Panc1 (cell line): ENCODE data around the gene GMDS. TPM values are rescaled to one million over a fixed set of nuclear protein-coding genes. Genes with fewer than 3 reads are reported as not detected.

Experiments
- ATAC-seq: fragments of 200-7000 bp; cut with Tn5 transposase; 2 replicates; pipeline ENCODE4 v1.9.1; 2020; ENCODE audit warnings: mild to moderate bottlenecking, moderate library complexity
- BruUV-seq: library from RNA; stranded (reverse); fragments of 400-500 nt; replicated peaks from 2 replicates; lab custom pipeline; 2021; lab: Mats Ljungman, UMichigan
- CTCF ChIA-PET: fragments of 300-600 bp; sonication (Branson Sonifier 250); formaldehyde crosslinking; loops from one replicate; lab custom pipeline; 2022; ENCODE audit warnings: antibody characterized with exemption; lab: Charles Lee
- POLR2A ChIA-PET: fragments of 300-600 bp; sonication (Branson Sonifier 250); formaldehyde crosslinking; loops from one replicate; lab custom pipeline; 2022; ENCODE audit warnings: antibody characterized with exemption; lab: Charles Lee
- DNase-seq: peaks from one replicate; pipeline ENCODE4 v3.0.0-alpha.2; 2010; ENCODE audit warnings: low read depth, low spot score
- H3K27ac ChIP-seq: 2 replicates; pipeline ENCODE4 v1.5.1; 2011; ENCODE audit warnings: mild to moderate bottlenecking, low read length, inconsistent platforms
- H3K27me3 ChIP-seq: fragments of 200-500 bp; sonication (Bioruptor generic); 2 replicates; pipeline ENCODE4 v1.6.0; 2014; ENCODE audit warnings: low read length, inconsistent platforms; ENCODE audit not compliant: control insufficient read depth, insufficient read depth
- H3K36me3 ChIP-seq: fragments of 200-500 bp; sonication (Bioruptor generic); 2 replicates; pipeline ENCODE4 v1.5.1; 2014; ENCODE audit warnings: inconsistent platforms, mild to moderate bottlenecking, low read length, moderate library complexity; ENCODE audit not compliant: control insufficient read depth, insufficient read depth
- H3K4me1 ChIP-seq: 2 replicates; pipeline ENCODE4 v1.5.1; 2011; ENCODE audit warnings: inconsistent platforms, mild to moderate bottlenecking, low read length, moderate library complexity; ENCODE audit not compliant: control insufficient read depth, insufficient read depth
- H3K4me3 ChIP-seq, 2 experiments: 2 replicates each; pipeline ENCODE4 v1.5.1; 2011 to 2012; ENCODE audit warnings: low read depth in 2 of 2, low read length in 2 of 2, mild to moderate bottlenecking in 2 of 2, inconsistent platforms in 1 of 2, moderate library complexity in 1 of 2
- H3K9me3 ChIP-seq: fragments of 200-500 bp; sonication (Bioruptor generic); 2 replicates; pipeline ENCODE4 v1.5.1; 2014; ENCODE audit warnings: low read depth, mild to moderate bottlenecking, inconsistent platforms, low read length, moderate library complexity; ENCODE audit not compliant: control insufficient read depth, insufficient read depth
- POLR2AphosphoS5 ChIP-seq: IDR thresholded peaks from 2 replicates; pipeline ENCODE4 v1.6.1; 2012; ENCODE audit warnings: mild to moderate bottlenecking, low read depth, low read length, moderate library complexity
- SIN3A ChIP-seq: IDR thresholded peaks from 2 replicates; pipeline ENCODE4 v1.6.1; 2012; ENCODE audit warnings: low read depth, mild to moderate bottlenecking, low read length, moderate library complexity, borderline replicate concordance; ENCODE audit not compliant: insufficient read depth
- TCF7L2 ChIP-seq: IDR thresholded peaks from 2 replicates; pipeline ENCODE4 v1.6.1; 2011; ENCODE audit warnings: mild to moderate bottlenecking, low read depth, low read length, inconsistent platforms
- in situ Hi-C: cut with HindIII; loops from 2 replicates; pipeline ENCODE4 v1.10.0; 2016; ENCODE audit warnings: low sequenced_read_pairs, low pct_unique_long_range_greater_than_20kb
- intact Hi-C: fragments of 100-400 bp; cut with micrococcal nuclease; formaldehyde crosslinking; loops from one replicate; pipeline ENCODE4 v1.10.0; 2022; ENCODE audit not compliant: unreplicated experiment
- total RNA-seq: library from RNA; stranded (reverse); gene quantifications from one replicate; pipeline ENCODE4 v1.2.1, GENCODE V29; 2021; ENCODE audit not compliant: unreplicated experiment
- TF ChIP-seq, protein P1 (sequence below): fragments of 450-650 bp; IDR thresholded peaks from 2 replicates; pipeline ENCODE4 v1.5.1; 2017; ENCODE audit warnings: mild to moderate bottlenecking
- TF ChIP-seq, protein P2 (sequence below), 2 experiments: IDR thresholded peaks; 2 replicates each; pipeline ENCODE4 v1.6.1; 2011 to 2012; ENCODE audit warnings: low read depth in 2 of 2, control low read depth in 1 of 2, low read length in 1 of 2, mild to moderate bottlenecking in 1 of 2, moderate library complexity in 1 of 2; ENCODE audit not compliant: insufficient read depth in 1 of 2

The GMDS gene
- total RNA-seq, 1 experiment from 2014 or later: 9.8 TPM

DNA sequence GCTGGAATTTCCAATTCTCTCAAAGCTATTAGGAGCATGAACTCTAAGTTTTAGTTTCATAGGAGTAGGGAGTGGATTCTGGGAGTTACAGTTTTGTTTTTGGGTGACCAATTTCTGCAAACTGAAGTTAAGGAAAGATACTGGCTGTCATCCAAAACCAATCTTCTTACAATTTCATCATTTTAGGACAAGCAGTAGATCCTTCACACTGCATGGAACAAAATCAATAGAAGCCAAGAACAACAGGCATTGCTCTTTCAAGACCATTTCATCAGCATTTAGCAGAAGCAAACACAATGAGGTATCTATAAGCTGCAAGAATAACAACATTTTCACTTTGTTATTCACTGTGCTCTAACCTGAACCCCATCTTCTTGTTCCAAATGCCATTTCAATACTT, 173.0 kb downstream of the GMDS start:
- H3K36me3 ChIP-seq: no peaks in the 10 kb centered on the region
- no peak for DNase-seq
- no peak overlapping the region for H3K27ac ChIP-seq
- H3K27me3 ChIP-seq: no peaks in the 10 kb centered on the region
- ATAC-seq: no peak
- H3K9me3 ChIP-seq: no peaks in the 10 kb centered on the region
- no peak overlapping the region for H3K4me3 ChIP-seq
- no TSS peak for BruUV-seq
- POLR2A ChIA-PET: no interaction called here
- intact Hi-C loops (no loop called here), in situ Hi-C loops (no loop called here)
- CTCF ChIA-PET: no interaction called here
- TF ChIP-seq, protein P1, sequence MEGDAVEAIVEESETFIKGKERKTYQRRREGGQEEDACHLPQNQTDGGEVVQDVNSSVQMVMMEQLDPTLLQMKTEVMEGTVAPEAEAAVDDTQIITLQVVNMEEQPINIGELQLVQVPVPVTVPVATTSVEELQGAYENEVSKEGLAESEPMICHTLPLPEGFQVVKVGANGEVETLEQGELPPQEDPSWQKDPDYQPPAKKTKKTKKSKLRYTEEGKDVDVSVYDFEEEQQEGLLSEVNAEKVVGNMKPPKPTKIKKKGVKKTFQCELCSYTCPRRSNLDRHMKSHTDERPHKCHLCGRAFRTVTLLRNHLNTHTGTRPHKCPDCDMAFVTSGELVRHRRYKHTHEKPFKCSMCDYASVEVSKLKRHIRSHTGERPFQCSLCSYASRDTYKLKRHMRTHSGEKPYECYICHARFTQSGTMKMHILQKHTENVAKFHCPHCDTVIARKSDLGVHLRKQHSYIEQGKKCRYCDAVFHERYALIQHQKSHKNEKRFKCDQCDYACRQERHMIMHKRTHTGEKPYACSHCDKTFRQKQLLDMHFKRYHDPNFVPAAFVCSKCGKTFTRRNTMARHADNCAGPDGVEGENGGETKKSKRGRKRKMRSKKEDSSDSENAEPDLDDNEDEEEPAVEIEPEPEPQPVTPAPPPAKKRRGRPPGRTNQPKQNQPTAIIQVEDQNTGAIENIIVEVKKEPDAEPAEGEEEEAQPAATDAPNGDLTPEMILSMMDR: no peak
- TF ChIP-seq, protein P2, sequence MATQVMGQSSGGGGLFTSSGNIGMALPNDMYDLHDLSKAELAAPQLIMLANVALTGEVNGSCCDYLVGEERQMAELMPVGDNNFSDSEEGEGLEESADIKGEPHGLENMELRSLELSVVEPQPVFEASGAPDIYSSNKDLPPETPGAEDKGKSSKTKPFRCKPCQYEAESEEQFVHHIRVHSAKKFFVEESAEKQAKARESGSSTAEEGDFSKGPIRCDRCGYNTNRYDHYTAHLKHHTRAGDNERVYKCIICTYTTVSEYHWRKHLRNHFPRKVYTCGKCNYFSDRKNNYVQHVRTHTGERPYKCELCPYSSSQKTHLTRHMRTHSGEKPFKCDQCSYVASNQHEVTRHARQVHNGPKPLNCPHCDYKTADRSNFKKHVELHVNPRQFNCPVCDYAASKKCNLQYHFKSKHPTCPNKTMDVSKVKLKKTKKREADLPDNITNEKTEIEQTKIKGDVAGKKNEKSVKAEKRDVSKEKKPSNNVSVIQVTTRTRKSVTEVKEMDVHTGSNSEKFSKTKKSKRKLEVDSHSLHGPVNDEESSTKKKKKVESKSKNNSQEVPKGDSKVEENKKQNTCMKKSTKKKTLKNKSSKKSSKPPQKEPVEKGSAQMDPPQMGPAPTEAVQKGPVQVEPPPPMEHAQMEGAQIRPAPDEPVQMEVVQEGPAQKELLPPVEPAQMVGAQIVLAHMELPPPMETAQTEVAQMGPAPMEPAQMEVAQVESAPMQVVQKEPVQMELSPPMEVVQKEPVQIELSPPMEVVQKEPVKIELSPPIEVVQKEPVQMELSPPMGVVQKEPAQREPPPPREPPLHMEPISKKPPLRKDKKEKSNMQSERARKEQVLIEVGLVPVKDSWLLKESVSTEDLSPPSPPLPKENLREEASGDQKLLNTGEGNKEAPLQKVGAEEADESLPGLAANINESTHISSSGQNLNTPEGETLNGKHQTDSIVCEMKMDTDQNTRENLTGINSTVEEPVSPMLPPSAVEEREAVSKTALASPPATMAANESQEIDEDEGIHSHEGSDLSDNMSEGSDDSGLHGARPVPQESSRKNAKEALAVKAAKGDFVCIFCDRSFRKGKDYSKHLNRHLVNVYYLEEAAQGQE (IDR thresholded peaks at IDR 0.05; ENCODE audit: insufficient read depth in 1 of 2, low read depth in 2 of 2, low read length in 1 of 2): no peak
- TF ChIP-seq TCF7L2 (no peak), SIN3A (no peak), POLR2AphosphoS5 (no peak)
- no peaks in the 10 kb centered on the region for H3K4me1 ChIP-seq

DNA sequence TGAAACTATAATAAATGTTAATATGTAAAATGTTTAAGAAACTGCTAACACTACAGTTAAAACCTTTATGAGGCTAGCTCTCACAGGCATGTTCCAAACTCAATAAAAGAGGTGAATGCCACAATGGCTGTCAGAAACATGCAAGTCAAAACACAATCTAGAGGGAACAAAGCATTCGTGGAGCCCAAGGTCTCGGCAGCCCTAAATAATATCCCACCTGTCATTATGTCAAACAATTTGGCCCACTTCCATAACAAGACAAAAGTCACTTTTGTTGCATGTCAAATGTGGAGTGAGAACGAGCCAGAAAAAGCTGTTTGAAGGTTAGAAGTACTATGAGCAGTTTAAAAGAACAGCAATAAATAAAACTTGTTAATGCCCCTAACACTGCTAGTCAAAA, 181.9 kb downstream of the GMDS start:
- no peak overlapping the region for H3K27ac ChIP-seq
- H3K27me3 ChIP-seq: no peaks in the 10 kb centered on the region
- TF ChIP-seq, protein P2 (IDR thresholded peaks at IDR 0.05; ENCODE audit: insufficient read depth in 1 of 2, low read depth in 2 of 2, low read length in 1 of 2): no peak
- TF ChIP-seq TCF7L2: no peak
- TF ChIP-seq POLR2AphosphoS5: no peak
- TF ChIP-seq SIN3A: no peak
- TF ChIP-seq, protein P1: no peak
- H3K4me1 ChIP-seq: no peaks in the 10 kb centered on the region
- in situ Hi-C loops (no loop called here), intact Hi-C loops (no loop called here)
- DNase-seq (no peak), ATAC-seq (no peak)
- BruUV-seq: no TSS peak
- no peak overlapping the region for H3K4me3 ChIP-seq
- H3K36me3 ChIP-seq: no peaks in the 10 kb centered on the region
- no peaks in the 10 kb centered on the region for H3K9me3 ChIP-seq
- ChIA-PET CTCF (no interaction called here), POLR2A (no interaction called here)
